HG03432 (cell line): ENCODE results near the gene DNAJC10.
"Not testable (repeated sequence)": the region's sequence is repeated elsewhere in the genome, so short reads cannot be mapped to it uniquely, and the experiment has no call there.

Source experiments
- ATAC-seq: cut with Tn5 transposase; IDR thresholded peaks from one replicate; pipeline ENCODE4 v1.9.1; 2021; ENCODE audit warnings: mild to moderate bottlenecking, moderate library complexity; ENCODE audit not compliant: unreplicated experiment

Gene DNAJC10

DNA sequence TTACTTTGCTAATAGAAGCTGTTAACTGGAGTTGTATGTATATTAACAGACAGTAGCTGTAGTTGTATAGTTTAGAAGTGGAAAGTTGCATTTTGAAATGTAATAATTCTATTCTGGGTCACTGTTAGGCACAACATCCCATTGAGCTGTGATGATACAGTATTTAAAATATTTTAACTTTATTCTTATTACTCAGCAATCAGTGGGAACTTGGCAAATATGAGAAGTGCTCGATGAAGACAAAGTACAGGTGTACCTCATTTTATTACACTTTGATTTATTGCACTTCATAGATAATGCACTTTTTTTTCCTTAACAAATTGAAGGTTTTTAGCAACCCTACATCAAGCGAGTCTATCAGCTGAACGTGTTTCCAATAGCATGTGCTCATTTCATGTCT, 8.6 kb downstream of the DNAJC10 start:
- ATAC-seq: no peak

GRCh38 chr2:182726473-182726872, 10.4 kb downstream of the DNAJC10 start:
- ATAC-seq: peak; percentile 59

GRCh38 chr2:182728014-182728413, 12.0 kb downstream of the DNAJC10 start:
- no peak for ATAC-seq

GRCh38 chr2:182729710-182730339, 13.8 kb downstream of the DNAJC10 start:
- no peak for ATAC-seq

- no peak for ATAC-seq
These were observed 14.4 kb downstream of the DNAJC10 start for GRCh38 chr2:182730486-182730885.

DNA sequence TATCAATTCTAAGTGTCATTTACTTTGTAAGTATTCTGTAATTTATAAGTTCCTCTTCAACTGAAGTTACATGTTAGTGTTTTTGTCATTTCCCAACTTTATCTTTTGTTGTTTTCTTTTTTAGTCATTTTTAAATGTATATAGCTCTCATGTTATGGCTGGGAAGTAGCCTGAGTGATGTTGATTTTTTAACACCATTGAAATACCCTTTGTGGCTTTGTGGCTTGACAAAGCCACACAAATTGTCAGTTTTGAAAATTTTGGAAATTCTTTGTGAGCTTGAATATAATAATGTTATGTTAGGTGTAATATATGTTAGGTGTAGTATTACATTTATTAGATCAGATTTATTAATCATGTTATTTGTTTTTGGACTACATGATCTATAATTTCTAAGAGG, 16.7 kb downstream of the DNAJC10 start:
- ATAC-seq: no peak

- ATAC-seq: no peak
These were observed 17.5 kb downstream of the DNAJC10 start for GRCh38 chr2:182733572-182733971.

- not testable (repeated sequence) for ATAC-seq
These were observed 20.8 kb downstream of the DNAJC10 start for GRCh38 chr2:182736856-182737255.

GRCh38 chr2:182740701-182741100, 24.6 kb downstream of the DNAJC10 start:
- ATAC-seq: no peak

DNA sequence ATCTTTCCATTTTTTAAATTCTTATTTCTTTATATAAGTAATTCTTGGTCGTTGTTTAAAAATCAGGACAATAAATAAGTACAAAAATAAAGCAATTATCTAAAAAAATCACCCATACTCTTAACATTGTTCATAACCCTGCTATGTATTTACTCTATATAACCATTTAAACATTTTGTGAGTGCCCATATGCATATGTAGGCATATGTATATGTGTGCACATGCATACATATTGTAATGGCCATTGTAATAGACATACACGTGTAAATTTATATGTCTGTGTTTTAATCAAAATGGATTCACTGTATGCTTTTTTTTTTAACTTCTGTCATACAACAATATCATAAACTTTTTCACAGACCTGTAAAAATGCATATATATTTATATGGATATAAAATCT, 25.6 kb downstream of the DNAJC10 start:
- ATAC-seq: no peak

DNA sequence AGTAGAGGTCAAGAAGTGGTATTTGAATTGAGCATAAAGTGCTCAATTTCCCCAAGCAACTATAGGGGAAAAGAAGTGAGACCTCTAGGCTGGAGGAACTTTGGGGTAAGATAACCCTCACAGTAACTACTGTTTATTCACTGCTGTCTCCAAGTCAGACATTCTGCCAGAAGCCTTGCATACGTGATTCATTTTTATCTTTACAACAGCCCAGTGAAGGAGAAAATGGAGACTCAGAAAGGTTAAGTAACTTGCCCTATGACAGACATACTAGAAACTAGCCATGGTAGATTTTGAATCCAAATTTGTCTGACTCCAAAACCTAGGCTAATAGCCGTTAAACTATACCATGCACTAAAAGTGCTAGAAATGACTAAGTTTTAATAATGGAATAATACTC, 28.4 kb downstream of the DNAJC10 start:
- no peak for ATAC-seq

- no peak for ATAC-seq
These were observed 29.0 kb downstream of the DNAJC10 start for GRCh38 chr2:182745061-182745460.

- ATAC-seq: not testable (repeated sequence)
These were observed 29.8 kb downstream of the DNAJC10 start for GRCh38 chr2:182745894-182746293.

- ATAC-seq: no peak
These were observed 38.2 kb downstream of the DNAJC10 start for GRCh38 chr2:182754231-182754630.

GRCh38 chr2:182758379-182758778, 42.3 kb downstream of the DNAJC10 start:
- ATAC-seq: no peak

DNA sequence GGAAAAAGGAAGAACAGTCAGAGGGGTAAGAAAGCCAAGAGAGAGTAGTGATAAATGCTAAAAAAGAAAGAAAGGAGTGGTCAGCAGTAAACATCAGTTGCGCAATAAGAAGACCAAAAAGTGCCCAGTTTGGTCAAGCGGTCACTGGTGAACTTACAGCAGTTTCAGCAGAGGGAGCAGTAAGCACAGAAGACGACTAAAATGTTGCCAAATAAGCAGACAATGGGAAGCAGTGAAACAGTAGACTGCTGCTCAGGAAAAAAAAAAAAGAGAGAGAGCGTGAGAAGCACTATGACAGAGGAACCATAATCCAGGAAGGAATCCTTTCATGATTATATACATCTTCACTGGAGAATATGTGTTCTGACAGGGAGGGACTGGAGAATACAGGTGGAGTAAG, 45.8 kb downstream of the DNAJC10 start:
- no peak for ATAC-seq

GRCh38 chr2:182763311-182763912, 47.4 kb downstream of the DNAJC10 start:
- no peak for ATAC-seq

- no peak for ATAC-seq
These were observed 50.6 kb downstream of the DNAJC10 start for GRCh38 chr2:182766626-182767025.

DNA sequence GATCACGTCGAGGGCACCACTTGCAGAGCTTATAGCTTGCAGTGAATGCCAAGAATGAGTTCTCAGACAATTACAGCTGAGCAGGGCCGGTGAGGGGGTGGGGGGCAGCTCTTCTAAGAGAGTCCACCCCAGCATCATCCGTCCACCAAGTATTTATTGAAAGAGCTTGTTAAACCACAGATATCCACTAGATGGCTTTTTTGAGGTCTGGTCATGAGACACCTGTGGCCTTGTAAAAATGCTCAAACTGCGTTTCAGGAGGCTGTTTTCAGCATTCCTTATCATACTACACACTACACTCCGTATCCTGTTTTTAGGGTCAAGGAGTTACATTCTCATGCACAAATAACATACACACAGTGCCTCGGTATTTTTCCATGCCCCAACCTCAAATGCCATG, 51.5 kb downstream of the DNAJC10 start:
- ATAC-seq: no peak

DNA sequence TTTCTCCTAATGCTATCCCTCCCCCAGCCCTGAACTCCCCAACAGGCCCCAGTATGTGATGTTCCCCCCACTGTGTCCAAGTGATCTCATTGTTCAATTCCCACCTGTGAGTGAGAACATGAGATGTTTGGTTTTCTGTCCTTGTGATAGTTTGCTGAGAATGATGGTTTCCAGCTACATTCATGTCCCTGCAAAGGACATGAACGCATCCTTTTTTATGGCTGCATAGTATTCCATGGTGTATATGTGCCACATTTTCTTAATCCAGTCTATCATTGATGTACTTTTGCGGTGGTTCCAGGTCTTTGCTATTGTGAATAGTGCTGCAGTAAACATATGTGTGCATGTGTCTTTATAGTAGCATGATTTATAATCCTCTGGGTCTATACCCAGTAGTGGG, 52.9 kb downstream of the DNAJC10 start:
- ATAC-seq: not testable (repeated sequence)

- no peak for ATAC-seq
These were observed 63.3 kb downstream of the DNAJC10 start for GRCh38 chr2:182779323-182779722.

- not testable (repeated sequence) for ATAC-seq
These were observed 65.0 kb downstream of the DNAJC10 start for GRCh38 chr2:182781099-182781498.

- ATAC-seq: not testable (repeated sequence)
These were observed 66.6 kb downstream of the DNAJC10 start for GRCh38 chr2:182782686-182783085.
